Ureter (tissue), 1 donor: ENCODE data around the gene NBEA. TPM values are rescaled to one million over a fixed set of nuclear protein-coding genes. Genes with fewer than 3 reads are reported as not detected.
"Not testable (repeated sequence)": the region's sequence is repeated elsewhere in the genome, so short reads cannot be mapped to it uniquely, and the experiment has no call there.

Experiments
- DNase-seq: peaks from one replicate; pipeline ENCODE4 v3.0.0-alpha.2; 2020; ENCODE audit warnings: low spot score
- total RNA-seq: library from RNA; stranded (reverse); gene quantifications from one replicate; pipeline ENCODE4 v1.2.4, GENCODE V29; 2023
- donor health status: DM: yes; HTN: yes; CAD: no.

NBEA gene
- total RNA-seq, 1 donor from 2014 or later: 16.7 TPM

DNA sequence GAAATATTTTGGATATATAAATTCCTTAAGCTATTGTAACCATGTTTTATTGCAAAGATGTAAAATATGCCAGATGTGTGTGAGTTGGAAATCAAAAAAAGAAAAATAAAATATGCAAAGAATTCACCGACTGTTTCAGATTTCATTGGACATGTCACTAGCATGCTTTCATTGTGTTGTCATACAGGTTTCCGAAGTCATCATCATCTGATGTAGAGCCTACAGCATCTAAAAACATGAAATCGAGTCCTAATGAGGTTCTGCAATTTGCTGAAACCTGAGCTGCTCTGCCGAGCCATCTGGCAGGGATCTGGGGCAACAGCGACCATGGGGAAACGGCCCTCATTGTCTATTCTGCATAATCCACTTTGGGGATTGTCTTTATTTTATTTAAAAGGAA, 730.5 kb downstream of the NBEA start:
- DNase-seq: no peak

DNA sequence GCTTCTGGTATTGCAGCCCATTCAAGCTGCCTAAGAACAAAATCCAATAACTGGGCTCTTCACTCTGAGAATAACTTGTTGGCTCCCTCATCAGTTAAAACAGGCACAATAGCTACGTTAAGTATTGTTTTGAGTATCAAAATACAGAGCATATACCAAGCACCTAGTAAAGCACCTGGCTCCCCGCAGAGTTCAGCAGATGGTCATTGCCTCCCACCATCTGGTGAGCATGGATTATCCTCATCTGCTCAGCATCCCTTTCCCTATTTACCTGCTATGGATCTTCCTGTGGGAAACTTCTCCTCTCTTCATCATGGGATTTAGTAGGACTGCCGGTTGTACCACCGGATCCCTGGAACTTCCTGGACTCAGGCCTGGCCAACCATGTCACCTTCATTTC, 733.6 kb downstream of the NBEA start:
- no peak for DNase-seq

GRCh38 chr13:35677863-35678262, 735.8 kb downstream of the NBEA start:
- not testable (repeated sequence) for DNase-seq

GRCh38 chr13:35681685-35682084, 739.6 kb downstream of the NBEA start:
- DNase-seq: no peak

GRCh38 chr13:35684432-35684831, 742.4 kb downstream of the NBEA start:
- DNase-seq: no peak

GRCh38 chr13:35687336-35687735, 745.3 kb downstream of the NBEA start:
- DNase-seq: no peak

GRCh38 chr13:35690581-35691207, 748.6 kb downstream of the NBEA start:
- DNase-seq: no peak

DNA sequence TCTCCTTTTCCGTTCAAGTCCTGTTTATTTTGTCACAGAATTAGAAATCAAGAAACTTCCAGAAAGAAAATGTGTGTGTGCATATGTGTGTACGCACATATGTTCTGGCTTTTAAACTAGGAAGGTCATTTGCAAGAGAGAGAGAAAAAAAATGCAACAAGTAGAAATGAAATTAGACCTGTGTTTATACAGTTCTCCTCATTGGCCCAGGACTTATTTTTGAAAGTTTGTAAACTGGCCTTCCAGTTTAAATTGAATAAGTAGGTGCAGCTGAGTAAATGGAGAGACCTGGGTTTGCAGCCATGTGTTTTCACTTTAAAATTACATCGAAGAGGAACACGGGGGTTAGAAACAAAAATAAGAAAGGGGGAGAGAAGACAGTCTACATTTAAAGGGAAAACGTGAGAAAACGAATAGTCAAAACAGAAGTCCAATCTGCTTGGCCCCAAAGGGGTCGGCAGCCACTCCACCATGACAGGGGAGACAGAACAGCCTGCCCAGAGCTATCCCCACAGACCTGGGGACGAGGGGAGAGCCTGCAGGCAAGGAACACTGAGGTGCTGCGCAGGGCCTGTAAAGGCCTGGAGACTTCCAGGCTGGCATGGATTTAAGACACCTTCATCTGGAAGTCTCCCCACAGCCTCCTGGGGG, 751.2 kb downstream of the NBEA start:
- DNase-seq: no peak

- no peak for DNase-seq
Observed at GRCh38 chr13:35694031-35694430, 752.0 kb downstream of the NBEA start.

DNA sequence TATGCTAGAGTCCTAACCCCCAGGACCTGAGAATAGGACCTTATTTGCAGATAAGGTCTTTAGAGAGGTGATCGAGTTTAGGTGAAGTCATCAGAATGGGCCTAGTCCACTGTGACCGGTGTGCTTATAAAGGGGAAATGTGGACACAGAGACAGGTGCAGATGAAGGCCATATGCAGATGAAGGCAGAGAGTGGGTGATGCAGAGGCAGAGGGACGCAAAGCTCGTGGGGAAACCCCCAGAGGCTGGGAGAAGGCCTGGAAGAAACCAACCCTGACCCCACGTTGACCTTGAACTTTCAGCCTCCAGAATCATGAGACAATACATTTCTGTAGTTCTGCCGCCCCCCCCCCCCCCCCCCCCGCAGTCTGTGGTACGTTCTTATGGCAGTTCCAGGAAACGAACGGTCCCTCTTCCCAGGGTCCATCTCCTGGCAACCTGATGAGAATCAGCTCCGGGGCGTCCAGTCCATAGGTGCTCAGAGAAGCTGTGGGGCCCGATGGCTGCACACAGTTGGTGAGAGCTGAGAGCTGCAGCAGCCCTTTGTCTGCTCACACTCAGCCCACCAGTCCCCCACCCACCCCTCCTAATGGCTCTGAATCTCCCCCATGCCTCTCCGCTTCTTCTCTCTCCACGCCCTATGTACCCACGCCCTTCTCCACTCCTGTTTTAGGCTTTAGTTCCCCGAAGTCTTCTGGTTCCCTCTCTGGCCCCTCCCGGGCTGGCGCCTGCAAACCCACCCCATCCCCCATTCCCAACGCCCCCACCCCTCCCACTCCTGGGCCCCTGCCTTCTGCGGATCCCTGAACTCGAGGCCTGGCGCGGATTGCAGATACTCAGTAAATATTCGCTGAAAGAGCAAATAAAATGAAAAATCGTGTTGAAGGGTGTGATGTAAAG, 752.7 kb downstream of the NBEA start:
- no peak for DNase-seq

DNA sequence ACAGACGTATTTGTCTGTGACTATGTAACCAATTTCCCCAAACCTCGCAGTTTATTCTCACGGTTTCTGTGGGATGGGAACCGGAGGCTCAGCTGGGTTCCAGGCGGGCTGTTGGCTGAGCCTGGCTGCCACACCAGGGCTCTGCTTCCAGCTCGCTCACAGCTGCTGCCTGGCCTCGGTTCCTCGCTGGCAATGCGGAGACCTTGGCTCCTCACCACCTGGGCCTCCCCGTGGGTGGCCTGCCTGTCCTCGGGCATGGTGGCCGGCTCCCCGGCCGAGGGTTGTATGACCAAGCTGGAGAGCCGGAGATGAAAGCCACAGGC, 753.3 kb downstream of the NBEA start:
- DNase-seq: no peak

- no peak for DNase-seq
Observed at GRCh38 chr13:35697186-35697730, 755.2 kb downstream of the NBEA start.

GRCh38 chr13:35698911-35699576, 757.0 kb downstream of the NBEA start:
- DNase-seq: no peak

DNA sequence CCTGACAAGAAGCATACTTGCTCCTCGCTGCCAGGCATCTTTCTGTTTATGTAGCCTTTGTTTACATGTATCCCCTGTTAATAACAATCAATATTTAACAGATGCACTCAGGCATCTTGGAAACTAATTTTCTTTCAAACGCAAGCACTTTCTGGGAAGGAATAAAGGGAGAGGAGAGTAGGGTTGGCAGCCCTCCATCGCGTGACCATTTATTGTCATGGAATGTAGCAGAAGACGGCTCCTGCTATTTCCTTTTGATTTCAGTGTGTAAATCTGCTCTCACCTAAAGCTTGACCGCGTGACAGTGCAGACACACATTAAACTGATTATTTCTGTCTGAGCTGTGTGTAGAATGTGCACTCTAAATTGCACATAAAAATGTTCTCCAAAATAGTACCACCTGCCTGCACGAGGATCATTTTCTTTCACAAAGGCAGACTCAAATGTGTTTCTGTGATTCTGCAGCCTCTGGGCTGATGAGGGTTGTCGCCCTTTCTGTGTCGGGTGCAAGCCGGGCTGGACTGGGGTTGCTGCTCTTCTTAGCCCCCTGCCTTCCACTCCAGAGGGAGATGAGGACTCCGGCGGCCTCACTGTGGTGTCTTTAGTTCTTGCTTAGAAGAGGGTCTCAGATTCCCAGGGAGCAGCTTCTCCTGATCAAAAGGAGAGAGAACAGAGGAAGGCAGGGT, 757.9 kb downstream of the NBEA start:
- DNase-seq: no peak

- DNase-seq: no peak
Observed at GRCh38 chr13:35700671-35701070, 758.6 kb downstream of the NBEA start.

GRCh38 chr13:35702316-35702715, 760.2 kb downstream of the NBEA start:
- no peak for DNase-seq

GRCh38 chr13:35703061-35703460, 761.0 kb downstream of the NBEA start:
- no peak for DNase-seq

DNA sequence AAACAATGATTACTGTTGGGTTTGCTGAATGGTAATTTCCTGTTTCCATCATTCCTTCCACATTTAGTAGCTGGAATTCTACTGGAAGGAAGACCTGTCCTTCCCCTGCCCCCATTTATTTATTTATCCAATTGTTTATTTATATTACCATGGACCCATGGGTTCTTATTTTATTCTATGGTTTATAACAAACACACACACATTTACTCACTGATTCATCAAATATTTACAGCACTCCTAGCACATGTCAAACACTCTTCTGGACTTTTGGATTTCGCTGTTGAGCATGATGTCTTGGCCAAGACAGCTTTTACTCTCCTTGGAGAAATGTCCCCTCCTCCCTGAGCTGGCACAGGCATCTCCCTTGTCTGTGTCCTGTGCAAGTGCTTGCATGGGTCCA, 762.3 kb downstream of the NBEA start:
- no peak for DNase-seq

DNA sequence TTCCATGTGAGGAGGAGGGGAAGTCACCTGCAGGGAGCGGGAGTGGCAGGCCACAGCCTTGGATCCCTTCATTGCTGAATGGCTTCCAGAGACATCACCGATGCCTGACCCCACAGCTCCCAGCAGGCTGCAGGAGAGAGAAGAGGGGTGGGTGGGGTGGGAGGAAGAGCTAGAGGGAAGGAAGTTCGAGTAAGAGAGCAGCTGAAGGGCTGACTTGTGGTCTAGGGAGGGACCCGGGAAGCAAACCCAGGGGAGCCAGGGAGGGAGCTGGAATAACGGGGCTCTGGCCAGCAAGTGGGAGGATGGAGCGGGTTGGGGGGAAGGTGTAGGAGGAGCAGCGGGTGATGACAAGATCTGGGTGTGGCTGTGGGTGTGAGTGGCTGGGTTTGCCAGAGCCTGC, 764.2 kb downstream of the NBEA start:
- no peak for DNase-seq

GRCh38 chr13:35706721-35707120, 764.7 kb downstream of the NBEA start:
- no peak for DNase-seq

GRCh38 chr13:35711909-35712308, 769.8 kb downstream of the NBEA start:
- no peak for DNase-seq
